HepG2 (cell line): ENCODE data around the gene LINC00237. TPM values are rescaled to one million over a fixed set of nuclear protein-coding genes. Genes with fewer than 3 reads are reported as not detected.

ENCODE experiments used
- MED1 ChIP-seq: sonication (generic); formaldehyde crosslinking; IDR thresholded peaks from 2 replicates; pipeline ENCODE4 v1.4.0; 2020; ENCODE audit warnings: missing genetic modification reagents
- MED13 ChIP-seq: sonication (generic); formaldehyde crosslinking; IDR thresholded peaks from 2 replicates; pipeline ENCODE4 v1.5.0; 2020; ENCODE audit warnings: missing genetic modification reagents
- MXI1 ChIP-seq: IDR thresholded peaks from 3 replicates; pipeline ENCODE4 v1.6.1; 2012; ENCODE audit warnings: low read depth, low read length, inconsistent platforms, borderline replicate concordance
- NAIF1 ChIP-seq: sonication (generic); formaldehyde crosslinking; IDR thresholded peaks from 2 replicates; pipeline ENCODE4 v1.5.0; 2020; ENCODE audit warnings: mild to moderate bottlenecking, missing genetic modification reagents, borderline replicate concordance
- NBN ChIP-seq: fragments of 450-650 bp; conservative IDR thresholded peaks from 2 replicates; pipeline ENCODE4 v1.6.1; 2017
- NFYB ChIP-seq: sonication (generic); formaldehyde crosslinking; IDR thresholded peaks from 2 replicates; pipeline ENCODE4 v1.4.0; 2020; ENCODE audit warnings: missing genetic modification reagents
- NR2F6 ChIP-seq, 2 experiments: IDR thresholded peaks; 2 replicates each; pipeline ENCODE4 v1.6.1; 2016; ENCODE audit warnings: antibody characterized with exemption in 1 of 2, mild to moderate bottlenecking in 1 of 2
- PLRG1 ChIP-seq: fragments of 450-650 bp; conservative IDR thresholded peaks from 2 replicates; pipeline ENCODE4 v1.6.1; 2016
- ZBTB1 ChIP-seq: sonication (generic); formaldehyde crosslinking; IDR thresholded peaks from 2 replicates; pipeline ENCODE4 v1.4.0; 2020; ENCODE audit warnings: missing genetic modification reagents, borderline replicate concordance
- ZNF207 ChIP-seq: fragments of 450-650 bp; IDR thresholded peaks from 2 replicates; pipeline ENCODE4 v1.6.1; 2016; ENCODE audit warnings: antibody characterized with exemption, borderline replicate concordance
- ZNF382 ChIP-seq: sonication (generic); formaldehyde crosslinking; IDR thresholded peaks from 2 replicates; pipeline ENCODE4 v1.5.0; 2020; ENCODE audit warnings: missing genetic modification reagents, mild to moderate bottlenecking, borderline replicate concordance
- ZNF510 ChIP-seq: sonication (generic); formaldehyde crosslinking; IDR thresholded peaks from 2 replicates; pipeline ENCODE4 v1.4.0; 2020; ENCODE audit warnings: low read depth, mild to moderate bottlenecking, missing genetic modification reagents
- ZSCAN30 ChIP-seq: sonication (generic); formaldehyde crosslinking; IDR thresholded peaks from 2 replicates; pipeline ENCODE4 v1.5.0; 2020; ENCODE audit warnings: mild to moderate bottlenecking, missing genetic modification reagents
- polyA plus RNA-seq, 8 experiments: library from polyadenylated mRNA; depleted of rRNA in 3 of 8; stranded (reverse) in 7 of 8; unstranded in 1 of 8; fragments of >200 nt; fragmentation: Illumina TruSeq in 4 of 8; extraction: Trizol in 4 of 8; gene quantifications; 2 replicates each; pipeline versions ENCODE4 v1.2.1 to v1.2.3, GENCODE V29; 2011 to 2016; ENCODE audit warnings: low read depth in 4 of 8, missing spikeins in 1 of 8, mixed read lengths in 1 of 8; ENCODE audit not compliant: insufficient read depth in 1 of 8
- total RNA-seq, 5 experiments: library from RNA; depleted of rRNA; stranded (reverse); fragments of >200 nt; fragmentation: Illumina TruSeq; extraction: Trizol; gene quantifications; 2 replicates each; pipeline ENCODE4 v1.2.3, GENCODE V29; 2016; ENCODE audit warnings: low read depth in 1 of 5
- TF ChIP-seq, protein P1 (sequence below): sonication (generic); formaldehyde crosslinking; IDR thresholded peaks from 2 replicates; pipeline ENCODE4 v1.4.0; 2020; ENCODE audit warnings: missing genetic modification reagents
- TF ChIP-seq, protein P2 (sequence below): sonication (generic); formaldehyde crosslinking; IDR thresholded peaks from 2 replicates; pipeline ENCODE4 v1.5.0; 2020; ENCODE audit warnings: mild to moderate bottlenecking, missing genetic modification reagents
- TF ChIP-seq, protein P3 (sequence below): sonication (generic); formaldehyde crosslinking; IDR thresholded peaks from 2 replicates; pipeline ENCODE4 v1.8.0; 2023; ENCODE audit warnings: mild to moderate bottlenecking, missing genetic modification reagents
- TF ChIP-seq, protein P4 (sequence below): sonication (generic); formaldehyde crosslinking; IDR thresholded peaks from 2 replicates; pipeline ENCODE4 v1.5.0; 2020; ENCODE audit warnings: mild to moderate bottlenecking, missing genetic modification reagents
- TF ChIP-seq, protein P5 (sequence below): sonication (generic); formaldehyde crosslinking; IDR thresholded peaks from 2 replicates; pipeline ENCODE4 v1.4.0; 2020; ENCODE audit warnings: missing genetic modification reagents
- TF ChIP-seq, protein P6 (sequence below): sonication (generic); formaldehyde crosslinking; IDR thresholded peaks from 2 replicates; pipeline ENCODE4 v1.8.0; 2022; ENCODE audit warnings: missing genetic modification reagents, mild to moderate bottlenecking, inconsistent platforms, borderline replicate concordance
- TF ChIP-seq, protein P7 (sequence below): IDR thresholded peaks from 2 replicates; pipeline ENCODE4 v1.6.1; 2016; ENCODE audit warnings: low read depth, borderline replicate concordance

LINC00237 gene
- total and polyA plus RNA-seq, 2 of the 13 experiments (the other 11 are each of a cell fraction or from before 2014, with no cell fraction given), result not detected

DNA sequence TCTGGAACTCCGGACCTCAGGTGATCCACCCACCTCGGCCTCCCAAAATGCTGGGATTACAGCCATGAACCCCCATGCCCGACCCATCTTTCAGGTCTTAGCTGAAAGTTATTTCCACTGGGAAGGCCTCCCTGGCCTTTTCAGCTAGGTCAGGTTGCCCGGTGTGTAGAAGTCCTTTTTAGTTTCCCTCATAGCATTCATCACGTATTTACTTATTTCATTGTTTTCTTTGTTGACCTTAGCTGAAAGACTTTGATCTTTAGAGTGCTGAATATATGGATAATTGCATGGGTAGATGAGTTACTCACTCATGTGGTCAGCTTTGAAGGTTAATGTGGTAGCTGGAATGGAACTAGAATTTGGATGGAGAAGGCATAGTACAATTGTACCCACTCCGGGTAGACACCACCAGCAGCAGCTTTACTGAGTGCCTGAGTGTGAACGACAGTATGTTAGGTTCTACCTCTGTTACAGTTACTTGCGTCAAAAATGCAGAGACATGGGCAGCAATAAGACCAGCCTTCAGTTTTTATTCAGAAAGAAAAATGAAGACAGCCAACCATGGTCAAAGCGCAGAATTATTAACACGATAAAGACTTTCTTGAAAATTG, 28.8 kb upstream of the LINC00237 start (continued):
- TF ChIP-seq, protein P1, sequence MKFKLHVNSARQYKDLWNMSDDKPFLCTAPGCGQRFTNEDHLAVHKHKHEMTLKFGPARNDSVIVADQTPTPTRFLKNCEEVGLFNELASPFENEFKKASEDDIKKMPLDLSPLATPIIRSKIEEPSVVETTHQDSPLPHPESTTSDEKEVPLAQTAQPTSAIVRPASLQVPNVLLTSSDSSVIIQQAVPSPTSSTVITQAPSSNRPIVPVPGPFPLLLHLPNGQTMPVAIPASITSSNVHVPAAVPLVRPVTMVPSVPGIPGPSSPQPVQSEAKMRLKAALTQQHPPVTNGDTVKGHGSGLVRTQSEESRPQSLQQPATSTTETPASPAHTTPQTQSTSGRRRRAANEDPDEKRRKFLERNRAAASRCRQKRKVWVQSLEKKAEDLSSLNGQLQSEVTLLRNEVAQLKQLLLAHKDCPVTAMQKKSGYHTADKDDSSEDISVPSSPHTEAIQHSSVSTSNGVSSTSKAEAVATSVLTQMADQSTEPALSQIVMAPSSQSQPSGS (CRISPR knock-in tag), result peak; percentile 92
- TF ChIP-seq ZNF510 (CRISPR knock-in tag) (0 out of 2 replicates have a peak, but pooled peaks have one; percentile 69), ZNF382 (no peak), MXI1 (peak; percentile 56; the same call in 1 of the 3 replicates), ZBTB1 (CRISPR knock-in tag) (no peak), NAIF1 (CRISPR knock-in tag) (no peak), NR2F6 (IDR thresholded peaks at IDR 0.05) (peak; percentile 89), NR2F6 (CRISPR knock-in tag; IDR thresholded peaks at IDR 0.05) (peak; percentile 96), ZNF207 (no peak), MED1 (CRISPR knock-in tag) (peak; percentile 92), ZSCAN30 (CRISPR knock-in tag) (no peak), NBN (no peak), NFYB (CRISPR knock-in tag) (peak; percentile 29; the same call in 1 of the 2 replicates), MED13 (CRISPR knock-in tag) (0 out of 2 replicates have a peak, but pooled peaks have one; percentile 60), PLRG1 (no peak)
- TF ChIP-seq, protein P2, sequence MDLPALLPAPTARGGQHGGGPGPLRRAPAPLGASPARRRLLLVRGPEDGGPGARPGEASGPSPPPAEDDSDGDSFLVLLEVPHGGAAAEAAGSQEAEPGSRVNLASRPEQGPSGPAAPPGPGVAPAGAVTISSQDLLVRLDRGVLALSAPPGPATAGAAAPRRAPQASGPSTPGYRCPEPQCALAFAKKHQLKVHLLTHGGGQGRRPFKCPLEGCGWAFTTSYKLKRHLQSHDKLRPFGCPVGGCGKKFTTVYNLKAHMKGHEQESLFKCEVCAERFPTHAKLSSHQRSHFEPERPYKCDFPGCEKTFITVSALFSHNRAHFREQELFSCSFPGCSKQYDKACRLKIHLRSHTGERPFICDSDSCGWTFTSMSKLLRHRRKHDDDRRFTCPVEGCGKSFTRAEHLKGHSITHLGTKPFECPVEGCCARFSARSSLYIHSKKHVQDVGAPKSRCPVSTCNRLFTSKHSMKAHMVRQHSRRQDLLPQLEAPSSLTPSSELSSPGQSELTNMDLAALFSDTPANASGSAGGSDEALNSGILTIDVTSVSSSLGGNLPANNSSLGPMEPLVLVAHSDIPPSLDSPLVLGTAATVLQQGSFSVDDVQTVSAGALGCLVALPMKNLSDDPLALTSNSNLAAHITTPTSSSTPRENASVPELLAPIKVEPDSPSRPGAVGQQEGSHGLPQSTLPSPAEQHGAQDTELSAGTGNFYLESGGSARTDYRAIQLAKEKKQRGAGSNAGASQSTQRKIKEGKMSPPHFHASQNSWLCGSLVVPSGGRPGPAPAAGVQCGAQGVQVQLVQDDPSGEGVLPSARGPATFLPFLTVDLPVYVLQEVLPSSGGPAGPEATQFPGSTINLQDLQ (CRISPR knock-in tag), result no peak
- TF ChIP-seq, protein P3, sequence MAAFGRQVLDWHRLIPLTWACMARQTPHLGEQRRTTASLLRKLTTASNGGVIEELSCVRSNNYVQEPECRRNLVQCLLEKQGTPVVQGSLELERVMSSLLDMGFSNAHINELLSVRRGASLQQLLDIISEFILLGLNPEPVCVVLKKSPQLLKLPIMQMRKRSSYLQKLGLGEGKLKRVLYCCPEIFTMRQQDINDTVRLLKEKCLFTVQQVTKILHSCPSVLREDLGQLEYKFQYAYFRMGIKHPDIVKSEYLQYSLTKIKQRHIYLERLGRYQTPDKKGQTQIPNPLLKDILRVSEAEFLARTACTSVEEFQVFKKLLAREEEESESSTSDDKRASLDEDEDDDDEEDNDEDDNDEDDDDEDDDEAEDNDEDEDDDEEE, result no peak
- TF ChIP-seq, protein P4, sequence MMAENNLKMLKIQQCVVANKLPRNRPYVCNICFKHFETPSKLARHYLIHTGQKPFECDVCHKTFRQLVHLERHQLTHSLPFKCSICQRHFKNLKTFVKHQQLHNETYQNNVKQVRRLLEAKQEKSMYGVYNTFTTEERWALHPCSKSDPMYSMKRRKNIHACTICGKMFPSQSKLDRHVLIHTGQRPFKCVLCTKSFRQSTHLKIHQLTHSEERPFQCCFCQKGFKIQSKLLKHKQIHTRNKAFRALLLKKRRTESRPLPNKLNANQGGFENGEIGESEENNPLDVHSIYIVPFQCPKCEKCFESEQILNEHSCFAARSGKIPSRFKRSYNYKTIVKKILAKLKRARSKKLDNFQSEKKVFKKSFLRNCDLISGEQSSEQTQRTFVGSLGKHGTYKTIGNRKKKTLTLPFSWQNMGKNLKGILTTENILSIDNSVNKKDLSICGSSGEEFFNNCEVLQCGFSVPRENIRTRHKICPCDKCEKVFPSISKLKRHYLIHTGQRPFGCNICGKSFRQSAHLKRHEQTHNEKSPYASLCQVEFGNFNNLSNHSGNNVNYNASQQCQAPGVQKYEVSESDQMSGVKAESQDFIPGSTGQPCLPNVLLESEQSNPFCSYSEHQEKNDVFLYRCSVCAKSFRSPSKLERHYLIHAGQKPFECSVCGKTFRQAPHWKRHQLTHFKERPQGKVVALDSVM (CRISPR knock-in tag), result no peak; the same call in 1 of the 2 replicates
- TF ChIP-seq, protein P5, sequence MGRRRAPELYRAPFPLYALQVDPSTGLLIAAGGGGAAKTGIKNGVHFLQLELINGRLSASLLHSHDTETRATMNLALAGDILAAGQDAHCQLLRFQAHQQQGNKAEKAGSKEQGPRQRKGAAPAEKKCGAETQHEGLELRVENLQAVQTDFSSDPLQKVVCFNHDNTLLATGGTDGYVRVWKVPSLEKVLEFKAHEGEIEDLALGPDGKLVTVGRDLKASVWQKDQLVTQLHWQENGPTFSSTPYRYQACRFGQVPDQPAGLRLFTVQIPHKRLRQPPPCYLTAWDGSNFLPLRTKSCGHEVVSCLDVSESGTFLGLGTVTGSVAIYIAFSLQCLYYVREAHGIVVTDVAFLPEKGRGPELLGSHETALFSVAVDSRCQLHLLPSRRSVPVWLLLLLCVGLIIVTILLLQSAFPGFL (CRISPR knock-in tag), result no peak
- TF ChIP-seq, protein P6, sequence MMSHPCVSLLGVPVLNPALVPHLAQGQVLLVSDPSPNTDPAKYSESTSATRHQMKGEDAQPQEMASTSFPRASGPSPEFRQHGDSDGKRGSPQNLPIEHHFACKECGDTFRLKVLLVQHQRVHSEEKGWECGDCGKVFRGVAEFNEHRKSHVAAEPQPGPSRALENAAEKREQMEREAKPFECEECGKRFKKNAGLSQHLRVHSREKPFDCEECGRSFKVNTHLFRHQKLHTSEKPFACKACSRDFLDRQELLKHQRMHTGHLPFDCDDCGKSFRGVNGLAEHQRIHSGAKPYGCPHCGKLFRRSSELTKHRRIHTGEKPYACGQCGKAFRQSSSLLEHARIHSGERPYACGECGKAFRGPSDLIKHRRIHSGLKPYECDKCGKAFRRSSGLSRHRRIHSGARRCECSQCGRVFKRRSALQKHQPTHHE (CRISPR knock-in tag), result no peak
- TF ChIP-seq, protein P7, sequence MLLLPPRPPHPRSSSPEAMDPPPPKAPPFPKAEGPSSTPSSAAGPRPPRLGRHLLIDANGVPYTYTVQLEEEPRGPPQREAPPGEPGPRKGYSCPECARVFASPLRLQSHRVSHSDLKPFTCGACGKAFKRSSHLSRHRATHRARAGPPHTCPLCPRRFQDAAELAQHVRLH (CRISPR knock-in tag), result peak; percentile 67; the same call in 1 of the 2 replicates
